IMR-90 (cell line): ENCODE results near the gene DEGS2. TPM values are rescaled to one million over a fixed set of nuclear protein-coding genes. Genes with fewer than 3 reads are reported as not detected.

ENCODE experiments used
- ATAC-seq: fragments of 200-7000 bp; cut with Tn5 transposase; 2 replicates; pipeline ENCODE4 v1.9.1; 2020; ENCODE audit warnings: low read depth, mild to moderate bottlenecking, moderate library complexity
- BruUV-seq: library from RNA; stranded (reverse); fragments of 400-500 nt; replicated peaks from 2 replicates; lab custom pipeline; 2021; lab: Mats Ljungman, UMichigan
- CTCF ChIA-PET: fragments of 300-600 bp; formaldehyde crosslinking; extraction: SDS; loops from one replicate; lab custom pipeline; 2021; ENCODE audit warnings: antibody characterized with exemption; lab: Yijun Ruan, JAX
- POLR2A ChIA-PET: fragments of 300-600 bp; sonication (Branson Sonifier 250); formaldehyde crosslinking; loops from one replicate; lab custom pipeline; 2022; ENCODE audit warnings: antibody characterized with exemption; ENCODE audit not compliant: unreplicated experiment; lab: Charles Lee
- DNase-seq: peaks from one replicate; pipeline ENCODE4 v3.0.0; 2013
- H2AFZ ChIP-seq: replicated peaks from 2 replicates; pipeline ENCODE3; 2013; ENCODE audit warnings: low read length, mild to moderate bottlenecking; ENCODE audit not compliant: poor library complexity
- H2AK5ac ChIP-seq: 2 replicates; pipeline ENCODE4 v1.6.1; 2013; ENCODE audit warnings: low read depth, low read length, inconsistent platforms
- H2AK9ac ChIP-seq: replicated peaks from 2 replicates; pipeline ENCODE3; 2013; ENCODE audit warnings: mild to moderate bottlenecking, low read depth, low read length, moderate library complexity; ENCODE audit not compliant: poor library complexity
- H2BK120ac ChIP-seq: 2 replicates; pipeline ENCODE4 v1.6.1; 2013; ENCODE audit warnings: low read depth, low read length, inconsistent platforms
- H2BK15ac ChIP-seq: 3 replicates; pipeline ENCODE4 v1.6.1; 2013; ENCODE audit warnings: low read depth, low read length, inconsistent platforms
- H2BK20ac ChIP-seq: 2 replicates; pipeline ENCODE4 v1.6.1; 2013; ENCODE audit warnings: low read depth, mild to moderate bottlenecking, inconsistent platforms, low read length, moderate library complexity
- H2BK5ac ChIP-seq: 2 replicates; pipeline ENCODE4 v1.6.1; 2013; ENCODE audit warnings: mild to moderate bottlenecking, low read depth, low read length, inconsistent platforms; ENCODE audit not compliant: poor library complexity, severe bottlenecking
- H3K14ac ChIP-seq: replicated peaks from 2 replicates; pipeline ENCODE4 v1.6.1; 2013; ENCODE audit warnings: low read depth, low read length, inconsistent platforms
- H3K18ac ChIP-seq: 2 replicates; pipeline ENCODE4 v1.6.1; 2013; ENCODE audit warnings: low read depth, low read length, control low read depth
- H3K23ac ChIP-seq: 2 replicates; pipeline ENCODE4 v1.6.1; 2013; ENCODE audit warnings: low read depth, low read length, inconsistent platforms
- H3K27ac ChIP-seq: 2 replicates; pipeline ENCODE4 v1.5.1; 2013; ENCODE audit warnings: mild to moderate bottlenecking, control low read depth, low read length; ENCODE audit not compliant: insufficient read depth
- H3K27me3 ChIP-seq: 2 replicates; pipeline ENCODE4 v1.6.1; 2013; ENCODE audit warnings: low read length; ENCODE audit not compliant: control insufficient read depth, insufficient read depth
- H3K36me3 ChIP-seq: 2 replicates; pipeline ENCODE4 v1.6.1; 2013; ENCODE audit warnings: low read length, mixed read lengths; ENCODE audit not compliant: control insufficient read depth, insufficient read depth
- H3K4ac ChIP-seq: 2 replicates; pipeline ENCODE4 v1.6.1; 2013; ENCODE audit warnings: low read depth, low read length, inconsistent platforms
- H3K4me1 ChIP-seq: 2 replicates; pipeline ENCODE4 v1.6.1; 2013; ENCODE audit warnings: low read length, mixed read lengths; ENCODE audit not compliant: control insufficient read depth, insufficient read depth
- H3K4me2 ChIP-seq: 2 replicates; pipeline ENCODE4 v1.6.1; 2013; ENCODE audit warnings: low read depth, mild to moderate bottlenecking, control low read depth, low read length, moderate library complexity
- H3K4me3 ChIP-seq: 2 replicates; pipeline ENCODE4 v1.5.1; 2013; ENCODE audit warnings: low read depth, mild to moderate bottlenecking, control low read depth, low read length, moderate library complexity; ENCODE audit not compliant: insufficient read depth
- H3K56ac ChIP-seq: 2 replicates; pipeline ENCODE4 v1.6.1; 2013; ENCODE audit warnings: low read length, inconsistent platforms; ENCODE audit not compliant: insufficient read depth; ENCODE audit errors: extremely low read depth
- H3K79me1 ChIP-seq, 2 experiments: 2 replicates each; pipeline ENCODE4 v1.6.1; 2013; ENCODE audit warnings: low read length in 2 of 2, inconsistent platforms in 1 of 2, low read depth in 1 of 2
- H3K9ac ChIP-seq: 2 replicates; pipeline ENCODE4 v1.6.1; 2013; ENCODE audit warnings: low read depth, low read length, control low read depth
- H3K9me1 ChIP-seq: 2 replicates; pipeline ENCODE4 v1.6.1; 2013; ENCODE audit warnings: low read length, inconsistent platforms; ENCODE audit not compliant: insufficient read depth
- H3K9me3 ChIP-seq: 2 replicates; pipeline ENCODE4 v1.6.1; 2013; ENCODE audit warnings: low read length; ENCODE audit not compliant: control insufficient read depth, insufficient read depth
- H4K20me1 ChIP-seq: 2 replicates; pipeline ENCODE4 v1.6.1; 2013; ENCODE audit warnings: low read length, inconsistent platforms; ENCODE audit not compliant: insufficient read depth
- H4K5ac ChIP-seq: 2 replicates; pipeline ENCODE4 v1.6.1; 2013; ENCODE audit warnings: mild to moderate bottlenecking, low read depth, low read length, control low read depth
- H4K8ac ChIP-seq, 2 experiments: 2 replicates each; pipeline ENCODE4 v1.6.1; 2013; ENCODE audit warnings: low read depth in 2 of 2, low read length in 2 of 2, control low read depth in 1 of 2, inconsistent platforms in 1 of 2
- H4K91ac ChIP-seq: 2 replicates; pipeline ENCODE4 v1.6.1; 2013; ENCODE audit warnings: low read depth, low read length, inconsistent platforms; ENCODE audit not compliant: insufficient read depth
- BHLHE40 ChIP-seq: fragments of 150-350 bp; IDR thresholded peaks from 2 replicates; pipeline ENCODE4 v1.6.1; 2016; ENCODE audit warnings: mild to moderate bottlenecking, low read depth, low read length
- CEBPB ChIP-seq: IDR thresholded peaks from 2 replicates; pipeline ENCODE4 v1.6.1; 2012; ENCODE audit warnings: low read depth, low read length, improper control_type of control experiment
- CHD1 ChIP-seq: IDR thresholded peaks from 2 replicates; pipeline ENCODE4 v1.6.1; 2012; ENCODE audit warnings: low read depth, low read length, improper control_type of control experiment
- ELK1 ChIP-seq: fragments of 150-350 bp; IDR thresholded peaks from 2 replicates; pipeline ENCODE4 v1.6.1; 2016; ENCODE audit warnings: low read depth, mild to moderate bottlenecking, low read length, moderate library complexity, borderline replicate concordance
- FOS ChIP-seq: fragments of 150-350 bp; IDR thresholded peaks from 2 replicates; pipeline ENCODE4 v1.6.1; 2016; ENCODE audit warnings: low read depth, low read length
- MXI1 ChIP-seq: IDR thresholded peaks from 2 replicates; pipeline ENCODE4 v1.6.1; 2012; ENCODE audit warnings: low read depth, mild to moderate bottlenecking, low read length, moderate library complexity, borderline replicate concordance
- NFE2L2 ChIP-seq: fragments of 150-350 bp; IDR thresholded peaks from 2 replicates; pipeline ENCODE4 v1.6.1; 2016; ENCODE audit warnings: low read depth, mild to moderate bottlenecking, low read length
- POLR2A ChIP-seq: IDR thresholded peaks from 2 replicates; pipeline ENCODE4 v1.6.1; 2012; ENCODE audit warnings: mild to moderate bottlenecking, low read depth, low read length
- RAD21 ChIP-seq: IDR thresholded peaks from 2 replicates; pipeline ENCODE4 v1.6.1; 2012; ENCODE audit warnings: low read length, improper control_type of control experiment
- RFX5 ChIP-seq: IDR thresholded peaks from 2 replicates; pipeline ENCODE4 v1.8.0; 2012; ENCODE audit warnings: low read depth, mild to moderate bottlenecking, low read length, moderate library complexity
- WGBS, 2 experiments: methylation state at CpG; one replicate each; pipeline versions ENCODE4 v1.1.5 to v1.1.7; 2013; ENCODE audit warnings: missing lambda C conversion rate in 2 of 2; ENCODE audit not compliant: insufficient read length in 1 of 2; ENCODE audit errors: extremely low coverage in 2 of 2; 5-methylcytosine and 5-hydroxymethylcytosine counted together
- dilution Hi-C: fragments of 300-500 bp; cut with HindIII; formaldehyde crosslinking; loops from one replicate; pipeline ENCODE4 v1.14.3; 2018; ENCODE audit warnings: low sequenced_read_pairs; ENCODE audit not compliant: unreplicated experiment
- in situ Hi-C: fragments of 300-500 bp; cut with MboI; formaldehyde crosslinking; loops from 3 replicates; pipeline ENCODE4 v1.14.3; 2019; ENCODE audit warnings: low sequenced_read_pairs, inconsistent platforms, mixed read lengths
- intact Hi-C: fragments of 100-400 bp; cut with micrococcal nuclease; formaldehyde crosslinking; loops from 2 replicates; pipeline ENCODE4 v1.10.0; 2022
- polyA plus RNA-seq, 3 experiments: library from polyadenylated mRNA; depleted of rRNA; stranded (reverse); fragments of >200 nt; gene quantifications; 2 replicates each; pipeline ENCODE4 v1.2.3, GENCODE V29; 2012; ENCODE audit warnings: low replicate concordance in 1 of 3
- total RNA-seq: library from RNA; depleted of rRNA; stranded (reverse); fragments of >200 nt; gene quantifications from 2 replicates; pipeline ENCODE4 v1.2.3, GENCODE V29; 2012
- TF ChIP-seq, protein P1 (sequence below): conservative IDR thresholded peaks from 2 replicates; pipeline ENCODE4 v1.5.1; 2012; ENCODE audit warnings: mild to moderate bottlenecking, low read depth, low read length, improper control_type of control experiment

DEGS2 gene
- total and polyA plus RNA-seq, 2 of the 4 experiments (the other 2 are of a cell fraction) = not detected

GRCh38 chr14:100100032-100100703 lies 59.3 kb downstream of the DEGS2 start:
- H3K23ac ChIP-seq = no peak overlapping the region
- peaks cover 23% of the 10 kb centered on the region for H3K4me1 ChIP-seq
- no peak overlapping the region for H4K8ac ChIP-seq
- in situ Hi-C loops (no loop called here), dilution Hi-C loops (no loop called here), intact Hi-C loops (no loop called here)
- H3K27ac ChIP-seq = no peak overlapping the region
- no peaks in the 10 kb centered on the region for H4K20me1 ChIP-seq
- BruUV-seq = no TSS peak
- no peak overlapping the region for H2BK20ac ChIP-seq
- 84% methylated on average over 9 of the region's 14 CpGs; no CpG with 5 or more reads in 1 of the 2 experiments for WGBS, 2 experiments
- H3K36me3 ChIP-seq = peaks cover 3% of the 10 kb centered on the region
- H2AFZ ChIP-seq = no peak overlapping the region
- no peak overlapping the region for H2AK9ac ChIP-seq
- peaks cover 32% of the 10 kb centered on the region for H3K9me1 ChIP-seq
- TF ChIP-seq, protein P1, sequence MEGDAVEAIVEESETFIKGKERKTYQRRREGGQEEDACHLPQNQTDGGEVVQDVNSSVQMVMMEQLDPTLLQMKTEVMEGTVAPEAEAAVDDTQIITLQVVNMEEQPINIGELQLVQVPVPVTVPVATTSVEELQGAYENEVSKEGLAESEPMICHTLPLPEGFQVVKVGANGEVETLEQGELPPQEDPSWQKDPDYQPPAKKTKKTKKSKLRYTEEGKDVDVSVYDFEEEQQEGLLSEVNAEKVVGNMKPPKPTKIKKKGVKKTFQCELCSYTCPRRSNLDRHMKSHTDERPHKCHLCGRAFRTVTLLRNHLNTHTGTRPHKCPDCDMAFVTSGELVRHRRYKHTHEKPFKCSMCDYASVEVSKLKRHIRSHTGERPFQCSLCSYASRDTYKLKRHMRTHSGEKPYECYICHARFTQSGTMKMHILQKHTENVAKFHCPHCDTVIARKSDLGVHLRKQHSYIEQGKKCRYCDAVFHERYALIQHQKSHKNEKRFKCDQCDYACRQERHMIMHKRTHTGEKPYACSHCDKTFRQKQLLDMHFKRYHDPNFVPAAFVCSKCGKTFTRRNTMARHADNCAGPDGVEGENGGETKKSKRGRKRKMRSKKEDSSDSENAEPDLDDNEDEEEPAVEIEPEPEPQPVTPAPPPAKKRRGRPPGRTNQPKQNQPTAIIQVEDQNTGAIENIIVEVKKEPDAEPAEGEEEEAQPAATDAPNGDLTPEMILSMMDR = no peak
- no peak for TF ChIP-seq CHD1
- TF ChIP-seq POLR2A = no peak
- no peak for TF ChIP-seq MXI1
- TF ChIP-seq NFE2L2 = no peak
- TF ChIP-seq FOS = no peak
- TF ChIP-seq ELK1 = no peak
- TF ChIP-seq CEBPB = no peak
- TF ChIP-seq BHLHE40 = no peak
- TF ChIP-seq RFX5 = no peak
- TF ChIP-seq RAD21 = no peak
- H2BK120ac ChIP-seq = no peak overlapping the region
- DNase-seq = no peak
- no peak overlapping the region for H3K18ac ChIP-seq
- H4K91ac ChIP-seq = no peak overlapping the region
- no peak for ATAC-seq
- H3K27me3 ChIP-seq = no peaks in the 10 kb centered on the region
- H4K5ac ChIP-seq = no peak overlapping the region
- H2BK15ac ChIP-seq = no peak overlapping the region
- ChIA-PET POLR2A (interaction anchor here (0.6 kb wide), 1 partner anchor 13 kb away, joined by 5 read pairs; no protein-coding TSS in a partner anchor), CTCF (interaction anchor here (0.6 to 1.4 kb wide), 4 partner anchors 9 to 155 kb away, joined by 3 to 4 read pairs (median 3); no protein-coding TSS in a partner anchor)
- no peak overlapping the region for H3K4me2 ChIP-seq
- no peak overlapping the region for H2BK5ac ChIP-seq
- H3K9me3 ChIP-seq = no peaks in the 10 kb centered on the region
- no peak overlapping the region for H3K9ac ChIP-seq
- no peak overlapping the region for H3K4ac ChIP-seq
- no peak overlapping the region for H3K56ac ChIP-seq
- peaks cover 5 to 31% of the 10 kb centered on the region in 2 experiments; a peak in 2 of 4 replicates for H3K79me1 ChIP-seq
- H3K14ac ChIP-seq = no peak overlapping the region
- no peak overlapping the region for H2AK5ac ChIP-seq
- H3K4me3 ChIP-seq = no peak overlapping the region
